GM18867 (cell line): ENCODE results near the gene KIAA0319L.
A peak's percentile ranks its signal among the peaks of the same experiment; 100 is the strongest.

Experiments used
- ATAC-seq: cut with Tn5 transposase; IDR thresholded peaks from one replicate; pipeline ENCODE4 v1.9.1; 2021; ENCODE audit warnings: mild to moderate bottlenecking, moderate library complexity; ENCODE audit not compliant: unreplicated experiment

The KIAA0319L gene

DNA sequence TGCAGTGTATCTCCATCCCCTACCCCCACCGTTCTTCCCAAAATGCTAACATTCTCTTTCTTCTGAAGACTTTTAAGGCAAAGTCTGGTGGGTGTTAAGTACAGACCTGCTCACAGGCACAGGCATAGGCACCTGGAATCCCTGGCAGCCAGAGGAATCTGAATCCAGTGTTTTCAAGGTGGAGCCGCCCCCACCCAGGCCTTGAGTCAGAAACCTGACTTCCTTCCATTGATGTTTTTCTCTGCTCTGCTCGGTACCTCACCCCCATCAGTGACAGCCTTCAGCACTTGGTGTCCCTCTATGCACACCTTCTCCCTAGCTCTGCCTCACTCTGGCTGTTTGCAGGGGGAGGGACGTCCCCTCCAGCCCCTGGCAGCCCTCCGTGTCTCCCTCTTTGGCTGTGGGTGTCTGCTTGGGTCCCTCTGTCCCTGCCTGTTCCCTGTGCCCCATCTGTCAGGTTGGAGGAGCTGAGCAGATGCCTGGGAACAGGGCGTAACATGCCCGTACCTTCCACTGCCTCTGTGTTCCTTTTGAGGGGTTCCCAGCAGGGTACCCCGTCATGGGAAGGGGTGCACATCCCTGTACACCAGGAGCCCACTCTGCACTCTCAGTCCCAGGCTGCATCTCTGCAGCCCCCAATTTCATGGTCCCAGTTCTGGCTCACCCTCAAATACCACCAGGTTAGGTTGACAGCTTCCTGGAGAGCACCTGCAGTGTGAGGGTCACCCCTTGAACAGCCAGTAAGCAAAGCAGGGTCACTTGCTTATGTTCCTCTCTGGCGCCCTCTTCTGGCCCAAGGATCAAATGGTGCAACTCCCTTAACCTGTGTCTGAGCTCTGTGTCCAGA is 7.1 kb upstream of the KIAA0319L start:
- peak; percentile 38 for ATAC-seq

DNA sequence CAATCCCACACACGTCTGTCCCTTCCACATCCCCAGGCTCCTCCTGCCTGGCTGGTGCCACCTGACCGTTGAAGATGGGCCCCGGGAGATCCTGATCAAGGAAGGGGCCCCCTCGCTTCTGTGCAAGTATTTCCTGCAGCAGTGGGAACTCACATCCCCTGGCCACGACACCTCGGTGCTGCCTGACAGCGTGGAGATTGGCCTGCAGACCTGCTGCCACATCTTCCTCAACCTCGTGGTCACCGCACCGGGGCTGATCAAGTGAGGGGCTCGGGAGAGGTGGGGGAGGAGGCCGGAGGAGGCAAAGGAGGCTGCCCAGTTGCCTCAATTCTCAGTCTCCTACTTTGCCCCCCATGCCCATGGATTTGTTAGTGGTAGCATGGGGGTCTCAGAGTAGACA is 6.0 kb upstream of the KIAA0319L start:
- ATAC-seq: no peak

DNA sequence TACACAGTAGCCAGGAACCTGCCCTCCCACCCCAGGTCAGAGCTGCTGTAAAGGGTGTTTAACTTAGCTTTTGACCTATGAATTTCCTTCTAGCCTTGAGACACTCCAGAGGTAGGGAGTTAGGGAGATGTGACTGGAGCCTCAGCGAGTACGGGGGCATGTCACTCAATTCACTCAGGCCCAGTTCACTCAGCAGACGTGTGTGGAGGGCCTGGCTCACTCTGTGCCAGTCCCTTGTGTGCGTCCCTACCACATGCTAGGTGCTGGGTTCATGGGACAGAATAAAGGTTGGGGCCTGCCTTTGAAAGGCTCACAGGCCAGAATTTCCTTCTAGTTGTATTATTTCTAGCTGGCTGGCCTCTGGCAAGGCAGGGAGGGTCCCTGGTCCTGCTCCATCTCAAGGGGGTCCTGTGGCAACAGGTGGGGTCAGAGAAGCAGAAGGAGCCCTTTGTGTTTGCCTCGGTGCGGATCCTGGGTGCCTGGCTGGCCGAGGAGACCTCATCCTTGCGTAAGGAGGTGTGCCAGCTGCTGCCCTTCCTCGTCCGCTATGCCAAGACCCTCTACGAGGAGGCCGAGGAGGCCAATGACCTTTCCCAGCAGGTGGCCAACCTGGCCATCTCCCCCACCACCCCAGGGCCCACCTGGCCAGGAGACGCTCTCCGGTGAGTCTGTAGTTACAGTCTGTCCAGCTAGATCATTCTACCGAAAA is 4.9 kb upstream of the KIAA0319L start:
- ATAC-seq: no peak

- no peak for ATAC-seq
These were observed 4.2 kb upstream of the KIAA0319L start for GRCh38 chr1:35561297-35561971.

DNA sequence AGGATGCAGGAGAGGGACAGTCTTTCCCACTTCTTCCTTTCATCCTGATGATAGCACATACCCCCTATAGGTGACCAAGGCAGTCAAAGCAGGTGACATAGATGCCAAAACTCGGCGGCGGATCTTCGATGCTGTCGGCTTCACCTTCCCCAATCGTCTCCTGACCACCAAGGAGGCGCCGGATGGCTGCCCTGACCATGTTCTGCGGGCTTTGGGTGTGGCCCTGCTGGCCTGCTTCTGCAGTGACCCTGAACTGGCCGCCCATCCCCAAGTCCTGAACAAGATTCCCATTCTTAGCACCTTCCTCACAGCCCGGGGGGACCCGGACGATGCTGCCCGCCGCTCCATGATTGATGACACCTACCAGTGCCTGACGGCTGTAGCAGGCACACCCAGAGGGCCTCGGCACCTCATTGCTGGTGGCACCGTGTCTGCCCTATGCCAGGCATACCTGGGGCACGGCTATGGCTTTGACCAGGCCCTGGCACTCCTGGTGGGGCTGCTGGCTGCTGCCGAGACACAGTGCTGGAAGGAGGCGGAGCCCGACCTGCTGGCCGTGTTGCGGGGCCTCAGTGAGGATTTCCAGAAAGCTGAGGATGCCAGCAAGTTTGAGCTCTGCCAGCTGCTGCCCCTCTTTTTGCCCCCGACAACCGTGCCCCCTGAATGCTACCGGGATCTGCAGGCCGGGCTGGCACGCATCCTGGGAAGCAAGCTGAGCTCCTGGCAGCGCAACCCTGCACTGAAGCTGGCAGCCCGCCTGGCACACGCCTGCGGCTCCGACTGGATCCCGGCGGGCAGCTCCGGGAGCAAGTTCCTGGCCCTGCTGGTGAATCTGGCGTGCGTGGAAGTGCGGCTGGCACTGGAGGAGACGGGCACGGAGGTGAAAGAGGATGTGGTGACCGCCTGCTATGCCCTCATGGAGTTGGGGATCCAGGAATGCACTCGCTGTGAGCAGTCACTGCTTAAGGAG is 3.3 kb upstream of the KIAA0319L start:
- ATAC-seq: no peak

- ATAC-seq: no peak
These were observed 2.2 kb upstream of the KIAA0319L start for GRCh38 chr1:35559317-35559944.

DNA sequence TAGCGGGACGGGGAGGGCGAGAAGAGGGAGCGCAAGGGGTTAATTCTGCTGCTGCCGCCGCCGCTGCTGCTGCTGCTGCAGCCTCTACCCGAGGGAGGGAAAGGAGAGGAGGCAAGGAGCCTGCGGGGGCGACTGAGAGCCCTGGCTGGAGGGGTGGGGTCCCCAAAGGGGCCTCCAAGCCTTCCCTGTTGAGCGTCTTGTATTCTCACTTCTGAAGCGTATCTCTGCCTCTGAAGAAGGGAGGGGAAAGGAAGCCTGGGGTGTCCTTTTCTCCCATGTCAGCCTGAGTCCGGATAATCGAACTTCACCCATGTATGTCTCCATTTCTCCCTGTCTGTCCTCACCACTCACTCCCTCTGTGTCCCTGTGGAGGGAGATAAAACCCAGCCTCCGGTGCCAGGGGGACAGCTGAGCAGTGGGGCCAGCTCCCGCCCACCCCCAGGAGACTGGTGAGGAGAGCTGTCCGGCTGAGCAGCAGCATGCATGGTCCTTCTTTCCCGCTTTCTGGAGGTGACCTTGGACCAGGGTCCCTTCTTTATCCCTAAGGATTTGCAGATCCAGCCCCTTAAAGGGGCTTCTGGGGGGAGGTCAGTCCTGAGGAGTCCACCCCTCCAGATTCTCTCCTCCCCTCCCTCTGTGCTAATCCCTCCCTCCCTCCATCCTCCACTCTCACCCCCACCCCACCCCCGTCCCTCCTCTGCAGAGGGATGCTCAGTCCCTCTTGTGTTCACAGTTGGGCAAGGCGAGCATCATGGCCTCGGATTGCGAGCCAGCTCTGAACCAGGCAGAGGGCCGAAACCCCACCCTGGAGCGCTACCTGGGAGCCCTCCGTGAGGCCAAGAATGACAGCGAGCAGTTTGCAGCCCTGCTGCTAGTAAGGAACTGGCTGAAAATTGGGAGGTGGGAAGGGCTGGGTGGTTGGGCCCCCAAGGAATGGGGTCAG is 1.4 kb upstream of the KIAA0319L start:
- ATAC-seq: no peak

- ATAC-seq: peak; percentile 78
These were observed 589 bp upstream of the KIAA0319L start, which contains the start of gene NCDN for GRCh38 chr1:35557611-35558373. NCDN (plus strand) TSS chr1:35557799; CDS start chr1:35558191, 392 bp downstream.

DNA sequence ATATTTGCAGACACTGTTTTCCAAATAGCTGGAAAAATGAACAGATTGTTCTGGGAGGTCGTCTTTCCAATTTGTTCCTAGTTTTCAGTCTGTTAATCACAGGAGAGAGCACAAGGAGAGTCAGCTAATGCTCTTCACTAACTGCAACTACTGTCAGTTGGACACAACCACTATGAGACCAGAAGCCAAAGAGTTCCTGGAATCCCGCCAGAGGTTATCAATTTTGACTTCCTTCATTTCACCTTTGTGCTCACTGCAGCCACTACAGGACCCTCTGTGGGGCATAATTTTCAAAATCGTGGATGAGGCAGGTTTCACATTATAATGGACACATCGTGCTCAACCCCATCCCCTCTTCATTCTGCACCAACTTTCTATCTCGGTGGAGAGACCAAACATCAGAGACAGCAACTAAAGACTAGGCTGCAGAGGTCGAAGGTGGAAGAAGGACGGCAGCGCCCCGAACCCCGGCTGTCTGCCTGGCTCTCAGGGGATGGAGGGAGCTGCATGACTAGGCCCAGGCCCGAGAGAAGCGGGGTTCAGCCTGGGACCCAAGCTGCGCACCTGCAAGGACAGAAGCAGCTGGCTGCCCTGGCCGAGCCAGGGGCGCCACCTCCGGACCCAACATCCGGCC is 602 bp downstream of the KIAA0319L start:
- ATAC-seq: peak; percentile 34

DNA sequence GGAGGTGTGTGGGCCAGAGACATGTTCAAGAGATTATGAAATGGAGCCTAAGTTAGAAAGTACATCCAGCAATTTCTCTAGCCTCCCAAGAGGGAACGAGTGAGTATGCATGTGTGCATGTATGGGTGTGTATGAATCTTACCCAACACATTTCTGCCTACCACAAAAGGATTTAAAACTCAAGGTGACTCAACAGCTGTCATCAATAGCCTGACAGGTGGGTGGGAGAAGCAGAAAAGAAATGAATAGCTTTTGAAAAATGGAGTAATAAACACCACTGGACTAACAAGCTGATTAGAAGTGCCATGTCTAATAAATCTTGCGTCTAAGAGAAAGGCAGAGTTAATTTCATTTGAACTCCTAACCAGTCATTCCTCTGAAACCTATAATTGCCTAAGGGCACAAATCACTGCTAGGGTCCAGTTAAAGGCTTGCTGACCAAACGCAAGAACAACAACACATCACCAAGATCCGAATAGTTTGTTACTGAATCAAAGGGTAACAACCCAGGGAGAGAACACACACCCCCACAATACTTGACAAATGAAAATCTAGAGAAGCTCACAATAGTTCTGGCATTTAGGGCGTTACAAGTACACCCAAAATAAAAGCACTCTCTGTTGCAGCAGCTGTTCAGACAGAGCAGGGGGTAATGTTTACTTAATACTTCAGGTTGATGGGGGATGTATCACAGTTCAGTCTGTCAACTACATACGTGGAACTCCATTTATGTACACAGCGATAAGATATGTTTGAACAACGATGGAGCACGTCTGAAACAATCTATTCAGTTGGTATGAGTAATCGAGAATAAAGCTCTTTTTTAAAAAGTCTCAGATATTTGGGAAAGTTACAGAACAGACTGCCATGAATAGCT is 1.4 kb downstream of the KIAA0319L start:
- no peak for ATAC-seq

DNA sequence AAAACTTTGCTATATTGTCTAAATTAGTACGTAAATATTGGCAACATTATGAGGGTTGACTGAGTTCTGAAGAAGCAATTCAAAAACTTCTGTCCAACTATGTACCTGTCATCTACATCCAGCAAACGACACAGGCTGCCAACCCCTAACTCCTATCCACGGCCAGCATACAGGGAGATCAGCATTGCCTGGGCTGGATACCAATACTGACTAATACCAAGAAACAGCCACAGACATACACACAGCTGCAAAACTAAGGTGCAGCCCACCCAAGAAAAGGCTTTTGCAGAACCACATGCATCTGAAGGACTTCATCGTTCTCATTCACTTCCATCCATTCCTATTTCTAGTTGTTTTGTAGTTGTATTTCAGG is 2.0 kb downstream of the KIAA0319L start:
- no peak for ATAC-seq

GRCh38 chr1:35554266-35555211 is 2.7 kb downstream of the KIAA0319L start:
- no peak for ATAC-seq

- no peak for ATAC-seq
These were observed 3.4 kb downstream of the KIAA0319L start for GRCh38 chr1:35553851-35554250.

DNA sequence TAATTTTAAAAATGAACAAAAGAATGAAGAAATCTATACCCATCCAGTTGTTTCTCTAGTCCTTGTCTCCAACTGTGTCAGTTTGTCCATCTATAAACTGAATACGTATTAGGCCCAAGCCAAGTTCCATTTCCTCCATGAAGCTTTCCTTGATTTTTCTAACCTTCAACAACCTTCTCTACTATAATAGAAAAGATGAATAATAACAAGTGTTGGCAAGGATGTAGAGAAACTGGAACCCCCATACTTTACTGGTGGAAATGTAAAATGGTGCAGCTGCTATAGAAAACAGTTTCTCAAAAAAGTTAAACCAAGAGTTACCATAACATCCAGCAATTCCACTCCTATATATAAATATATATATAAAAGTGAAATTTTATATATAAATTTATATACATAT is 10.6 kb downstream of the KIAA0319L start:
- no peak for ATAC-seq

- ATAC-seq: no peak
These were observed 12.2 kb downstream of the KIAA0319L start for GRCh38 chr1:35544976-35545375.

DNA sequence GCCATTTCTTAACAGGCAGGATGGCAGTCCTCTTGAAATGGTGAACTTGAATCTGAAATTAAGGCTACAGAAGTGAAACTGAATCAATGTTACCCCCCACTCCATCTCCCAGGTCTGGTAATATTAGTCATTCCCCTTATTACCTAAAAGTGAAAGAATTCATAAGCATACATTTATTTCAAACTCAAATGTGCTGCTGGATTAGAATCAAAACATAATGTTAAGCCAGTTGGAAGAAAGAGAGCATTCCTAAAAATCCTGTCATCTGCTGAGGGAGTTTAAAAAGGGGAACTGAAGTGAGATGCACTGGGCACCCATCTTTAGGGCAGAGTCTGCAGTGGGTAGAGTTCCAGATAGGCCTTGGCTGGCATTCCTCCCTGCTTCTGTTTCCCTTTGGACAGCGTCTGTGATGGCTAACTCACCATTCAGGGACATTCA is 17.4 kb downstream of the KIAA0319L start:
- ATAC-seq: peak; percentile 48
